LHCN-M2 (cell line): ENCODE measurements around the gene EEF1E1. TPM values are rescaled to one million over a fixed set of nuclear protein-coding genes. Genes with fewer than 3 reads are reported as not detected.

Experiments
- DNase-seq: peaks from one replicate; pipeline ENCODE4 v3.0.0-alpha.2; 2012; ENCODE audit warnings: low read depth
- total RNA-seq: library from RNA; depleted of rRNA; stranded (reverse); fragments of >200 nt; gene quantifications from 2 replicates; pipeline ENCODE4 v1.2.3, GENCODE V29; 2014

EEF1E1 gene
- total RNA-seq, 1 experiment from 2014 or later = 45.9 TPM

DNA sequence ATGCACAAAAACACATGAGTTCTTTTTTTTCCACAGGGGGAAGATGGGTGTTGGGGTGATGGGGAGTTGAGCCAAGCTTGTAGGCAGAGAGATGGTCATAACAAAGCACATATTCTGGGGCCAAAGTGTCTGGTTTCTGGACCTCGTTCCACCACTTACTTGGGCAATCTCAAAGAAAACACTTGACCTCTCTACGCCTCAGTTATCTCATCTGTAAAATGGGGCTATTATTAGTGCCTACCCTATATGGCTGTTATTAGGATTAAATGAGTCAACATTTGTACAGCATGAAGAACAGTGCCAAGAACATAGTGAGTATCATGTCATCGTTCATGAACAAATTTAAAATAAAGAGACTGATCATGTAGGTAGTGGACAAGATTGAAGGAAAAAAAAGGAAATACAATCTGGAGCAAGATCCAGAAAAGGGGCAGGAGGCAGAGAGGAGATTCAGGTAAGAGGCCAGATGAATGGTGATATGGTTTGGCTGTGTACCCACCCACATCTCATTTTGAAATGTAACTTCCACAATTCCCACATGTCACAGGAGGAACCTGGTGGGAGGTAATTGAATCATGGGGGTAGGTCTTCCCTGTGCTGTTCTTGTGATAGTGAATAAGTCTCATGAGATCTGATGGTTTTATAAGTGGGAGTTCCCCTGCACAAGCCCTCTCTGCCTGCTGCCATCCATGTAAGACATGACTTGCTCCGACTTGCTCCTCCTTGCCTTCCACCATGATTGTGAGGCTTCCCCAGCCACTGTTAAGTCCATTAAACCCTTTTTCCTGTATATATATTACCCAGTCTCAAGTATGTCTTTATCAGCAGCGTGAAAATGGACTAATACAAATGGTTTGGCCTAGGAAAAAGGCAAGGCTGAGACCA lies 14.2 kb downstream of the EEF1E1 start:
- no peak for DNase-seq

DNA sequence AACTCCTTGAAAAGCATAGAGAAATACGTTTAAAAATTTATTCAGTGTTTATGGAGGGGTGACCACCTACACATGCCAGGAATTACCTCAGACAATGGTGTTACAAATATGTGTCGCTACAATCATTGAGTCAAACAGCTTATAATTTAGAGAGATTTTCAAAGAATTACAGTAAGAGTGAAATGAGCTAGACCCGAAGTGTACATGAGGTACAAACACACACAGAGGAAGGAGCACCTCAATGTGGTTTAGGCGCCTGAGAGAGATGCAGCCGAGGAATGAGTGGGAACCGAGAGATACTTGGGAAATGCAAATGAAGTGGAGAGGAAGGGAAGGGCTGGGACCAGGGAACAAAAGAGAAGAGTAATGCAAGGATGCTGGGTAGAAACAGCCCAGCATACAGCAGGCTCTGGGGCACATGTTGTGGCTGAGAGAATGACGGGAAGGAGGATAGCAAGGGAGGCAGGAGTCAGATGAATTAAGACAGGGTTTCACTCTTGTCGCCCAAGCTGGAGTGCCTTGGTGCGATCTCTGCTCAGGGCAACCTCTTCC lies 15.5 kb downstream of the EEF1E1 start:
- DNase-seq = no peak

- peak; percentile 96 for DNase-seq
Measured at GRCh38 chr6:8085053-8085511, 17.3 kb downstream of the EEF1E1 start.

GRCh38 chr6:8084586-8084985 lies 17.8 kb downstream of the EEF1E1 start:
- no peak for DNase-seq

- peak; percentile 92 for DNase-seq
Measured at GRCh38 chr6:8082954-8083858, 19.1 kb downstream of the EEF1E1 start.

DNA sequence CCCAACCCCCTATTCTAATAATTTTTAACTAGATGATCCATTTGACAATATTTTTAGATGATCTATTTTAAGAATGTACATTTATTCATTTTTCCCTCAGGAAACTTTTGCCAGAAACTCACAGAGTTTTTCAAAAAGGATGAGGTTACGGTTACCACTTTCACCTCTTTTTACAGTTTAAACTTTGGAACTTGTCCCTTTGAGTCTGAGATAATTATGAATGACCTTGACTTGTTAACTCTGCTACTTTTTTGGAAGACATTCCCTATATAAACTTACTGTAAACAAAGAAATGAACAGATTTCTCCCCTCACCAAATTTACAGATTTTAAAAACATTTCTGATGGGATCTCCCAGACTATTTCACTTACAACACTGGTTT lies 19.8 kb downstream of the EEF1E1 start:
- DNase-seq = no peak

DNA sequence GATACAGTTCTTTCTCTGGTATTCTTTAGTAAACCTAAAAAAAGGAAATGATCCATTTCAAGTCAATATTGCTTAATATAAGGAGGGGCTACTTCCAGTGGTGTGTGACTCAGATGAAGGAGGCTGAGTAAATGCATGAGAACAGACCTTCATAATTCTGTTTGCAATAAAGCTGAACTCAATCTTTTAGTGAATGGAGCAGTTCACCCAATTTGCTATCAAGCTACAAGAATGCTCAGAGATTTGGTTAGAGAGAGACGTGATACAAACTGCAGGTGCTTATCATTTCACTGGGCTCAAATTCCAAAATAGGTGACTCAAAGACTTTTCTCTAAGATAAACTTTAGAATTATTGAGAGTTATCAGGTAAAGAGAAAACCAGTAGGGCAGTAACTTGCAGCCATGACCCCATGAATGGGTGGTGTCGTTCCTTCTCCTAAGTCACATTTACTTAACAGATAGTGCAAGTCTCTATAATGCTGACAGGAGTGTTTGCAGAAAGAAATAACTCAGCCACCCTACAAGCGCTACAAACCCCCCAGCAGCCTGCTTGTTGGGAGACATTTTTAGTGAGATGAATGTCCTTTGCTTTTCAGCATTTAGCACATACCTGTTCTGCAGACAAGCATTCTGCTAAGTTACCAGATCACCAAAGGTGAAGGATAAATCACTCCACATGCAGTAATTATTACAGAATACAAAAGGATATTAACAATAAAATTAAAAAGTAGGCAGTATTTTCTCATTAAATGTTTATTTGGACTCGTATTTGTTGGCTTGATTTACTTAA lies 21.8 kb downstream of the EEF1E1 start:
- peak; percentile 65 for DNase-seq

DNA sequence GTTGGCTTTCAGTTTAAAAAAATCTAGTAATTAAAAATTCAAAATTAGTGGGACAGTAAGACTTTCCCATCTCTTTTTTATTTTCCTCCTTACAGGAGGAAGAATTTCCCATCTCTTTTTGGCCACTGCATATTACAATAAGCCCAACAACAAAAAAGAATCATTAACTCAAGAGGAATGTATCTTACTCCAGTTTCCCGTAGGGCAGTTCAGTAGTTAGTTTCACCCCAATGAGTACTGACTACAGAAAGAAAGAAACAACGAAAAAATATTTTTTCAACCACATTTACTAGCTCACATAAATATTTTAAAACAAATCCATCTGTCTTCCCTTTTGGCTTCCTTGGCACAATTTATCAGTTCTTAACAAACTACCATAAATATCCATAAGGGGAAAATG lies 23.2 kb downstream of the EEF1E1 start:
- no peak for DNase-seq

- no peak for DNase-seq
Measured at GRCh38 chr6:8077991-8078390, 24.4 kb downstream of the EEF1E1 start.

- no peak for DNase-seq
Measured at GRCh38 chr6:8075704-8076103, 26.6 kb downstream of the EEF1E1 start.

GRCh38 chr6:8075185-8075584 lies 27.2 kb downstream of the EEF1E1 start:
- no peak for DNase-seq

- DNase-seq = no peak
Measured at GRCh38 chr6:8074213-8074612, 28.1 kb downstream of the EEF1E1 start.

GRCh38 chr6:8073758-8074157 lies 28.6 kb downstream of the EEF1E1 start:
- DNase-seq = no peak

GRCh38 chr6:8070718-8071117 lies 31.6 kb downstream of the EEF1E1 start:
- DNase-seq = no peak

GRCh38 chr6:8069631-8070284 lies 32.6 kb downstream of the EEF1E1 start:
- DNase-seq = no peak

GRCh38 chr6:8069151-8069550 lies 33.2 kb downstream of the EEF1E1 start:
- no peak for DNase-seq

DNA sequence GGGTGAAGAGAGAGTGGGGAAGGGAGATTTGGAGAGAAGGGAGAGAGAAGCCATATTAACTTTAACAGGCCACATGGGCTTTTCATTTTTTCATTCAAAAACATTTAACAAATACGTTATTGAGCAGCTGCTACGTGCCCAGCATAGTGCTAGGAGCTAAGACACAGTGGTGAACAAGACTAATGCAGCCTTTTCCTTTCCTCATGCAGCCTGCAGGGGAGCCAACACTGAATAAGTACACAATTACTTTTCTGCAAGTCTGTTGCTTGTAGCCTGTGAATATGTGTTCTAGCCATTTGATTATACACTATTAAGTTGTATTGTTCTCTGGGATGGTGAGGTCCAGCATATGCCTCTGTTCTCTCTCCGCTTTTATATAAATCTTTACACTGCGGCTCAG lies 36.2 kb downstream of the EEF1E1 start:
- no peak for DNase-seq

DNA sequence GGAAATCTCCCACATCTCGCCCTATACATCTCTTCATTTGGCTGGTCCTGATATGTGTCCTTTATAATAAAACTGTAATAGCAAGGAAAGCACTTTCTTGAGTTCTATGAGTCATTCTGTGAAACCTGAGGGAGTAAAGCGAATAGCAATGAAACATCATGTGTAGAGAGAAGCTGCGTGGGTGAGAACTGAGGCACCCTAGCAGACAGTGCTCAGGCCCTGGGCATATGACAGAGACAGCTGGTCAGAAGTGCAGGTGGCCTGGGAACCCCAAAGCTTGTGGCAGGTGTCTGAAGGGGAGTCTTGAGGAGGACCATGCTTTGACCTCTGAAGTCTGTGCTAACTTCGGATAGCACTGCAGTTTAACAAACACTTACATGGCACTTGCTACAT lies 36.8 kb downstream of the EEF1E1 start:
- no peak for DNase-seq

GRCh38 chr6:8064638-8065518 lies 37.5 kb downstream of the EEF1E1 start:
- no peak for DNase-seq
